Inflammatory macrophage treated with lipopolysaccharide for 1 hour (primary cell): ENCODE results near the gene PTRHD1.
"Not testable (repeated sequence)": the region's sequence is repeated elsewhere in the genome, so short reads cannot be mapped to it uniquely, and the experiment has no call there.

Source experiments
- DNase-seq, 2 donors: peaks; one replicate each; pipeline ENCODE4 v3.0.0-alpha.2; 2020 to 2022

The PTRHD1 gene

DNA sequence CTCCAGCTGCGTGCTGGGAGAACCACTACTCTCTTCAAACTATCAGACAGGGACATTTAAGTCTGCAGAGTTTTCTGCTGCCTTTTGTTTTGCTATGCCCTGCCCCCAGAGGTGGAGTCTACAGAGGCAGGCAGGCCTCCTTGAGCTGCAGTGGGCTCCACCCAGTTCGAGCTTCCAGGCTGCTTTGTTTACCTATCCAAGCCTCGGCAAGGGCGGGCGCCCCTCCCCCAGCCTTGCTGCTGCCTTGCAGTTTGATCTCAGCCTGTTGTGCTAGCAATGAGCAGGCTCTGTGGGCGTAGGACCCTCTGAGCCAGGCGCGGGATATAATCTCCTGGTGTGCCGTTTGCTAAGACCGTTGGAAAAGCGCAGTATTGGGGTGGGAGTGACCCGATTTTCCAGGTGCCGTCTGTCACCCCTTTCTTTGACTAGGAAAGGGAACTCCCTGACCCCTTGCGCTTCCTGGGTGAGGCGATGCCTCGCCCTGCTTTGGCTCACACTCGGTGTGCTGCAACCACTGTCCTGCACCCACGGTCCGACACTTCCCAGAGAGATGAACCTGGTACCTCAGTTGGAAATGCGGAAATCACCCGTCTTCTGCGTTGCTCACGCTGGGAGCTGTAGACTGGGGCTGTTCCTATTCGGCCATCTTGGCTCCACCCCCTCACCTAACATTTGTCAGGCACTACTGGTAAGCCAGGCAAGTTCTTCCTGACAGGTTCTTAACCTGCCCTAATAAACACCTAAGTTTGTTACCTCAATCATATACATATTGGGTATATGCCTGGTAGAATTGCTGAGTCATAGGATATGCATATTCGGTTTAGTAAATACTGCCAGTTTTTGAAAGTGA is 12.8 kb upstream of the PTRHD1 start:
- not testable (repeated sequence) for DNase-seq

- DNase-seq = not testable (repeated sequence)
Measured at GRCh38 chr2:24800487-24800886, 7.3 kb upstream of the PTRHD1 start.

DNA sequence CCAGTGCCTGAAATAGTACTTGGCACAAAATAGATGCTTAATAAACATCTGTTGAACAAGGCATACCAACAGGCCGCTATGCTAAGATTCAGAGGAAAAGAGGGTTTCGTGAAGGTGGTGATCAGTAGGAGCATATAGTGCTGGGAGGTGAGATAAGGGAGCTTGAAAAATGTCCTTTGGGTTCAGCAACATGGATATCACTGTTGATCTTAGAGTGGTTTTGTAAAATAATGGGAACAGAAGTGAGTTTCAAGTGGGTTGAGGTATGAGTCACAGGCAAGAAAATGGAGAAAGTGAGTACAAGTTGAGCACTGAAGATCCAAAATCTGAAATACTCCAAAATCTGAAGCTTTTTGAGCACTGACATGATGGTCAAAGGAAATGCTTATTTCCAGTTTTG is 4.5 kb upstream of the PTRHD1 start:
- DNase-seq = no peak

DNA sequence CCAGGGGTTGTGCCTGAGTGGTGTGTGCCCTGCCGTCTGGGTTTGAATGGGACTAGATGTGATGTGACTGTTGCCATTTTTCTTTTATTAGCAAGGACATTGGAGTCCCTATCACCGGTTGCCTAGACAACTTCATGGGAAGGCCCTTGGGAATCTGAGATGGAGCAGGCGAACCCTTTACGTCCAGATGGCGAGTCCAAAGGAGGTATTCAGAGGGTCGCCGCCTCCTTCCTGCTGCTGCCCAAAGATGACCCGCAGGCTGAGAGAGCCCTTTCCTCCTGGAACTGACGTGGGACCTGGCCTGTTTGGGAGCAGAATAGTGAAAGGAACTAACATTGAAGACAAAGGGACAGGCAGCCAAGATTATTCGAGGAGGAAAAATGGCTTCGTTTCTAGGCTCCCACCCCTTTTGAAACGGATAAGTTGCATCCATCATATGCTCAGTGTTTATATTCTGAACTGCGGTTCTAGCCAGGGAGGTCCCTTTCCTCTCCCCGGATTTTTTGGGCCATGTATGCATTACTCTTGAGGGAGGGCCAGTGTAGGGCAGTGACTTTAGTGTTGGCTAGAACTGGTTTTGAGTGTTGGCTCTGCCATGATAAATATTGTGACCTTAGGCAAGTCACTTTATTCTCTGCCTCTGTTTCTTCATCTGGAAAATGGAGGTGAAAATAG is 707 bp upstream of the PTRHD1 start:
- peak in 1 of 2 donors; percentile 9 for DNase-seq

- no peak for DNase-seq
Measured at GRCh38 chr2:24792542-24792873, 683 bp downstream of the PTRHD1 start.

DNA sequence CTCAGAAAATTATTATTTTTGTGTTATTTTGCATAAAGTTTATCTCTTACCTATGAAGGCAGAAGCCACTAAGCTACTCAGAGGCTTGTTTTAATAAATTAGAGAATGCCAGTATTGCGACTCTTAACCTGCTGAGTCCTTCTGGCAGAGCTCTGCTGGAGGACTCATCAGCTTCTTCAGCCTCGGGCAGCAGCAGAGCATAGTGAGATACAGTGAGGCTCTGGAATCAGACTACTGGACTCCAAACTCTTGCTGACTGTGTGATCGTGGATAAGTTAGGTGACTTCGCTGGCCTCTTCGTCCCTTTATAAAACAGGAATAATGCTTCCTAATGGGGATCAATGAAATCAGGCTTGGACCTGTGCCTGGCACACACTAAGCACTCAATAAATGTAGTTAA is 1.7 kb downstream of the PTRHD1 start:
- DNase-seq = no peak

DNA sequence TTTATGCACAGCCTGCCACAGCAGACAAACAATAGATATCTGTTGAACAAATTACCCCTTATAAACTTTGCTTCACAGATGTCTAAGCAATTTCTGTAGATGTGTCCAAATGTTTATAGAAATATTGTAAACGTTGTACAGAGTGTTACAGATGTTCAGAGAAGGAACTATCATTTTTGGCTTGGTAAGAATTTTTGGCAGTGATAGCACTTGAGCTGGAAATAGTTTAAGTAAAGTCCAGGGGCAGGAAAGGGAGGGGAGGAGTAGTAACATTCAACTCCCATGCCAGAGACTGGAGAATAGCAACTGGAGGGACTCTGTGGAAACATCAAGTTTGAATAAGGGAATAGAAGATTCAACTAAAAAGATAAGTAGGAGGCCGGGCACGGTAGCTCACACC is 4.4 kb downstream of the PTRHD1 start:
- no peak for DNase-seq

- no peak for DNase-seq
Measured at GRCh38 chr2:24787532-24787931, 5.7 kb downstream of the PTRHD1 start.

DNA sequence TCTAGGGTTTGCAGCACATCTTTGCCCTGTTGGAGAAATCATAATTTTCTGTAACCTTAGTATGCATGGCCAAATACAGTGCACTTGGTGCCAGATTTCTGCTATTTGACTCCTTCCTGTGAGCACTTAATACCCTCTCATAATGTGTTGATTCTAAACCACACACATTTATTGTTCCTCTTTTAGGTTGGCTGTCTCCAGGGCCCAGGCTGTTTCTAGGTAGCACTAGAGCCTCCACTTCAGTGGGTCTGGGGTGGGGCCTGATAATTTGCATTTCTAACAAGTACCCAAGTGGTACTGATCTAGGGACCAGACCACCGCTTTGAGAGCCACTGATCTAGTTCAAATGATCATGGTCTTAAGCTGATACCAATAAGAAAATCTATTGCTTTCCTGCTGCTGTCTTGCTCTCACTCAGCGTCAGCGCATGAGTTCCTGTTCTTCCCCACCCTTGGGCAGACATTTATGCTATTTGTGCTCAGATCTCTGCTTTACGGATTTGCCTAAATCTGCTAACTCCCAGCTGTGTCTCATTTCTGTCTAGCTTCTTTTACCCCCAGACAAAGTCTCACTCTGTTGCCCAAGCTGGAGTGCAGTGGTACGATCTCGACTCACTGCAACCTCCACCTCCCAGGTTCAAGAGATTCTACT is 7.4 kb downstream of the PTRHD1 start:
- peak; percentile 14 to 26 for DNase-seq

DNA sequence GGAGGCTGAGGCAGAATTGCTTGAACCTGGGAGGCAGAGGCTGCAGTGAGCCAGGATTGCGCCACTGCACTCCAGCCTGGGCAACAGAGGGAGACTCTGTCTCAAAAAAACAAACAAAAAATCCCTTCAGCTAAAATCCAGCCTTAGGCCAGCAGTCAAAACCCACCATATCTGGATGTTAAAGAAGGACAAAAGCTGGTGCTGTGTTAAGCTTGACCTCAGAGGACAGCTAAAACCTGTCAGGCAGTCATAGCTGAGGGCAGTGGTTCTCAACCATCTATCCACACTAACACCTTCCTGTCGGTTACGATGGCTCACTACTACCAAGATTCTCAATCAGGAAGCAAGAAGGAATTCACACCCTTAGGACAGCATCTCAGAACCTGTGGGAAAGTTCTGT is 9.6 kb downstream of the PTRHD1 start:
- DNase-seq = no peak

GRCh38 chr2:24779116-24779515 is 14.1 kb downstream of the PTRHD1 start:
- peak; percentile 8 to 20 for DNase-seq

- DNase-seq = no peak
Measured at GRCh38 chr2:24774373-24774772, 18.8 kb downstream of the PTRHD1 start.

DNA sequence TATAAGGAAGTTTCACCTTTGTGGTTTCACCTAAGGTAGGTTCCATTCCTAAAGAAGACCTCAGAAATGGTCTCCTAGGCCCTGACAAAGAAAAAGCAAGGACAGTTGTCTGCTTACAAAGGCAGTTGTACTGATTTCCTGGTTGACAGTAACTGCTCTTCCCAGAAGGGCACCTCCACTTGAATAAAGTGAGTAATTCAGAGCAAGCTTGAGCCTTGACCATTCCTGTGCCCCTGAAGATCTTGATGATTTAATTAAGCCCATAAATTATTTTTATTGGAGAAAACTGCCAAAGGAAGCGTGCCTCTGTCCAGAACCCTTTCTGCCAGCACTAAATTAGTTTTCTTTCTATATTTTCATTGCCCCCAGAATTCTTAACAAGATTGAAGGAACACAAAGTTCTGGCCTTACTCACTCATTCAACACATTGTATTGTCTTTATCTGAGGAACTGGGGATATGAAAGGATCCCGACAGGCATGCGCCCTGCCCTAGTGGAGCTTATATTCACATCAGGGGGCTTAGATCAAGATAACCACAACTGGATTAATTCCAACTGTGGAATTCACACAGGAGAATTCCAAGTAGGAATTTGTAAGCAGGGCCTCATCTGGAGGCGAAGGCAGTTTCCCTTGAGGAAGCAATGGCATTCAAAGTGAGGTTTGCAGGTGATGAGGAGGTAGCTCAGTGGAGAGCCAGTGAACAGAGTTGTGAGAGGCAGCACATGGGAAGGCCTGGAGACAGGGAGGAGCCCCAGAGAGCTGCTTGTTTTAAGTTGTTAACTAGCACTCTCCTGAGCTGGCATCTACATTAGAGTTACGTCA is 21.2 kb downstream of the PTRHD1 start:
- DNase-seq = no peak

DNA sequence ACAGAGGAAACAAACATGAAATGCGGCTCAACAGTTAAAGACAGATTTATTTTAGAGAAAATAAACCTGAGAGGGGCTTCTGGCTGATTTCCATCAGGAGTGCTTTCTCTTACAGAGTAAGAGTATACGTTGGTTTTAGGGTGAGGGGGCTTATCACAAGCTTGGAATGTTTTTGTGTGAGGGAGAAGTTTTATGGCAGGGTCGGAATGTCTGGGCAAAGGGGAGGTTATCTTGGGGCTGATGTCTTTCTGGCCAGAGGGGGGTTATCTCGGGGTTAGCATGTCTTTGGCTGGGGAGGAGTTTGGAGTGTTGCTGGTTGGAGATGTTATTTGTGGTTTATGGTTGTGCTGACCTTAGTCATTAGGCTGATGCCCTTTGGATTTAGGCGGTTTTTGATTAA is 22.1 kb downstream of the PTRHD1 start:
- no peak for DNase-seq

DNA sequence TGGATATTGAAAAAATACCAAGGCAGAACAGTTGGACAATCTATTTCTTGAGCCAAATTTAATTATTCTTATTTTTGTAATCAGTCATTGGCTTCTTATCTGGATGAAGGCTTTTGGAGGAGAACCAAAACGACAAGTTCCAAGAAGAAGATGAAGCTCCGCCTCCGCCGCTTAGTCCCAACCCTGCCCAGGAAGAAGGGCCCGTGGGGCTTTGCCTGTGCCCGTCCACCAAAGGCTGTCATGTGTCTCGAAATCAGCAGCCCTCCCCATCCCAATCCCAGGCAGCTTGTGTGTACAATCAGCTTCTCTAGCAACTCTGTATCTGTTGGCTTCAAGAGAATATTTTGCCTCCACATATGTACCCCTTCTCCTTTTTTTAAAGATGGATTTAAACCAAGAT is 24.6 kb downstream of the PTRHD1 start:
- no peak for DNase-seq

- DNase-seq = no peak
Measured at GRCh38 chr2:24768013-24768412, 25.2 kb downstream of the PTRHD1 start.

- no peak for DNase-seq
Measured at GRCh38 chr2:24766609-24767008, 26.6 kb downstream of the PTRHD1 start.

DNA sequence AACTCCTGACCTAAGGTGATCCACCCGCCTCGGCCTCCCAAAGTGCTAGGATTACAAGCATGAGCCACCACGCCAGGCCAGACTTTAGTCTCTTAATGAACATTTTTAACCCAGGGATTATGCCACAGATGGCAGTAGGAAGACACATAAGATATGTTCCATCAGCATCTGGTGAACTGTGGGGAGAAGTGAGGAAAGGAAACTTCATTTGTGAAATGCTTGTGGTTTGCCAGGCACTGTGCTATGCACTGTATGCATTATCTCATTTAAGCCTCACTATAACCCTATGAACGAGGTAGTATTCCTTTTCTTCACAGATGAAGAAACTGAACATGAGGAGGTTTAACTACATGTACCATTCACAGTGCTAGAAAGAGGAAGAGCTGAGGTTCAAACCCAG is 29.3 kb downstream of the PTRHD1 start:
- DNase-seq = no peak

GRCh38 chr2:24762518-24762917 is 30.7 kb downstream of the PTRHD1 start:
- no peak for DNase-seq

GRCh38 chr2:24761866-24762265 is 31.3 kb downstream of the PTRHD1 start:
- DNase-seq = no peak

DNA sequence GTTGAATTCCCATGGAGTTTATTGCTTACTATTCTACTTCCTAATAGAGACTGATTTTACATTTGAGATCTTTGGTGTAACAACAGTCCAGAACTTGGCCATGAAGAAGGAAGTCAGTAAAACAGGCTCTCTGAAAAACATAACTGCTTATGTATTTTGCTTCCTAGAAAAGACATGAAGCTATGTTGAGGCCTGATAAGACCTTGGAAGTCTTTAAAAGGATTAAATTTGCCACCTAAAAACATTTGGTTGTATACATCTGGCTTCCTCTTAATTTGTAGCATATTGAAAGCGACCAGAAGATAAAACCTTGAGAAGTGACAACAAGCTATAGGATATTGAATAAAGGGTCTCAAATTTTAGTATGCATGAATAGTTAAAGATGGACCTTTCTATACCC is 36.4 kb downstream of the PTRHD1 start:
- no peak for DNase-seq

GRCh38 chr2:24754985-24755705 is 38.0 kb downstream of the PTRHD1 start:
- DNase-seq = no peak
